ENCODE data around the gene CHAD.

GRCh38 chr17:50430821-50431618 lies 37.7 kb downstream of the CHAD start:
- TF ChIP-seq EZH2 (IDR thresholded peaks at IDR 0.05; ENCODE audit: insufficient read depth, poor library complexity, severe bottlenecking) (no peak), EZH2phosphoT487 (IDR thresholded peaks at IDR 0.05; ENCODE audit: insufficient read depth, low read depth) (no peak)
